H9 (cell line): ENCODE data around the gene KANK4. TPM values are rescaled to one million over a fixed set of nuclear protein-coding genes. Genes with fewer than 3 reads are reported as not detected.

ENCODE experiments used
- DNase-seq: peaks from one replicate; pipeline ENCODE4 v3.0.0-alpha.2; 2017
- H2AFZ ChIP-seq: one replicate; pipeline ENCODE4 v1.6.1; 2013; ENCODE audit warnings: mild to moderate bottlenecking, low read length, control low read depth, moderate library complexity
- H2AK5ac ChIP-seq: 2 replicates; pipeline ENCODE4 v1.6.1; 2013; ENCODE audit warnings: low read length, control low read depth, mixed read lengths; ENCODE audit not compliant: insufficient read length
- H2BK120ac ChIP-seq: one replicate; pipeline ENCODE4 v1.6.1; 2013; ENCODE audit warnings: low read depth, mild to moderate bottlenecking, low read length, control low read depth, inconsistent platforms; ENCODE audit not compliant: poor library complexity, severe bottlenecking
- H2BK12ac ChIP-seq: 2 replicates; pipeline ENCODE4 v1.6.1; 2013; ENCODE audit warnings: low read length, control low read depth, mixed read lengths, low read depth; ENCODE audit not compliant: insufficient read length
- H2BK15ac ChIP-seq: 2 replicates; pipeline ENCODE4 v1.6.1; 2013; ENCODE audit warnings: low read depth, low read length, control low read depth
- H2BK20ac ChIP-seq: one replicate; pipeline ENCODE4 v1.6.1; 2013; ENCODE audit warnings: low read depth, mild to moderate bottlenecking, low read length, control low read depth, inconsistent platforms; ENCODE audit not compliant: poor library complexity, severe bottlenecking
- H2BK5ac ChIP-seq: 2 replicates; pipeline ENCODE4 v1.6.1; 2013; ENCODE audit warnings: low read length, control low read depth, mixed read lengths; ENCODE audit not compliant: insufficient read length
- H3K14ac ChIP-seq: 2 replicates; pipeline ENCODE4 v1.6.1; 2013; ENCODE audit warnings: low read length, control low read depth; ENCODE audit not compliant: insufficient read depth
- H3K18ac ChIP-seq: 2 replicates; pipeline ENCODE4 v1.6.1; 2013; ENCODE audit warnings: low read depth, mild to moderate bottlenecking, mixed read lengths, low read length, control low read depth; ENCODE audit not compliant: insufficient read length
- H3K23ac ChIP-seq: 2 replicates; pipeline ENCODE4 v1.6.1; 2013; ENCODE audit warnings: low read length, control low read depth, mixed read lengths, low read depth; ENCODE audit not compliant: insufficient read length
- H3K23me2 ChIP-seq: 2 replicates; pipeline ENCODE4 v1.6.1; 2013; ENCODE audit warnings: low read depth, mild to moderate bottlenecking, mixed read lengths, low read length, control low read depth; ENCODE audit not compliant: insufficient read length, poor library complexity, severe bottlenecking
- H3K27ac ChIP-seq: 2 replicates; pipeline ENCODE4 v1.5.1; 2013; ENCODE audit warnings: low read length, control low read depth, mixed read lengths, low read depth; ENCODE audit not compliant: insufficient read length
- H3K27me3 ChIP-seq: 2 replicates; pipeline ENCODE4 v1.6.1; 2013; ENCODE audit warnings: low read length, control low read depth, inconsistent platforms; ENCODE audit not compliant: insufficient read depth
- H3K4ac ChIP-seq: 2 replicates; pipeline ENCODE4 v1.6.1; 2013; ENCODE audit warnings: low read depth, mild to moderate bottlenecking, control low read depth, inconsistent platforms, low read length, moderate library complexity
- H3K4me1 ChIP-seq: 2 replicates; pipeline ENCODE4 v1.6.1; 2013; ENCODE audit warnings: low read length, control low read depth, inconsistent platforms; ENCODE audit not compliant: insufficient read depth
- H3K4me2 ChIP-seq: 2 replicates; pipeline ENCODE4 v1.6.1; 2013; ENCODE audit warnings: low read length, control low read depth, mixed read lengths; ENCODE audit not compliant: insufficient read length, insufficient read depth
- H3K56ac ChIP-seq: 2 replicates; pipeline ENCODE4 v1.6.1; 2013; ENCODE audit warnings: low read depth, mild to moderate bottlenecking, mixed read lengths, low read length, control low read depth; ENCODE audit not compliant: insufficient read length
- H3K79me1 ChIP-seq: 2 replicates; pipeline ENCODE4 v1.6.1; 2013; ENCODE audit warnings: low read depth, mild to moderate bottlenecking, moderate library complexity, low read length, control low read depth, inconsistent platforms; ENCODE audit not compliant: insufficient read depth, poor library complexity, severe bottlenecking
- H3K79me2 ChIP-seq: 2 replicates; pipeline ENCODE4 v1.6.1; 2013; ENCODE audit warnings: low read length, control low read depth, inconsistent platforms; ENCODE audit not compliant: insufficient read depth
- H3K9ac ChIP-seq: 2 replicates; pipeline ENCODE4 v1.6.1; 2013; ENCODE audit warnings: low read length, control low read depth, mixed read lengths; ENCODE audit not compliant: insufficient read length; ENCODE audit errors: extremely low read depth
- H3K9me3 ChIP-seq: one replicate; pipeline ENCODE4 v1.6.1; 2013; ENCODE audit warnings: low read depth, low read length, inconsistent platforms; ENCODE audit not compliant: control insufficient read depth
- H3T11ph ChIP-seq: one replicate; pipeline ENCODE4 v1.6.1; 2013; ENCODE audit warnings: mild to moderate bottlenecking, low read length, control low read depth, inconsistent platforms
- H4K20me1 ChIP-seq: one replicate; pipeline ENCODE4 v1.6.1; 2013; ENCODE audit not compliant: control insufficient read depth, insufficient read length, insufficient read depth
- H4K5ac ChIP-seq: 2 replicates; pipeline ENCODE4 v1.6.1; 2013; ENCODE audit warnings: low read depth, mild to moderate bottlenecking, mixed read lengths, low read length, control low read depth; ENCODE audit not compliant: insufficient read length
- H4K8ac ChIP-seq: replicated peaks from 2 replicates; pipeline ENCODE4 v1.6.1; 2013; ENCODE audit warnings: low read length, control low read depth, mixed read lengths, low read depth; ENCODE audit not compliant: insufficient read length
- H4K91ac ChIP-seq: 2 replicates; pipeline ENCODE4 v1.6.1; 2013; ENCODE audit warnings: low read depth, mild to moderate bottlenecking, moderate library complexity, mixed read lengths, low read length, control low read depth; ENCODE audit not compliant: insufficient read length
- H3K27ac Mint-ChIP-seq, 3 experiments: 2 replicates in 2 of 3; 3 replicates in 1 of 3; pipeline ENCODE4 v1.8.0; 2020 to 2021; ENCODE audit warnings: mixed read lengths in 3 of 3, mild to moderate bottlenecking in 1 of 3, moderate library complexity in 1 of 3
- H3K27me3 Mint-ChIP-seq: 2 replicates; pipeline ENCODE4 v1.8.0; 2021; ENCODE audit warnings: low read depth, mild to moderate bottlenecking, moderate library complexity, mixed read lengths
- H3K36me3 Mint-ChIP-seq, 3 experiments: 2 replicates in 2 of 3; 3 replicates in 1 of 3; pipeline ENCODE4 v1.8.0; 2020 to 2021; ENCODE audit warnings: low read depth in 3 of 3, mixed read lengths in 3 of 3; ENCODE audit not compliant: insufficient read depth in 1 of 3
- H3K4me1 Mint-ChIP-seq, 2 experiments: 2 replicates each; pipeline ENCODE4 v1.8.0; 2020; ENCODE audit warnings: mixed read lengths in 2 of 2
- H3K4me3 Mint-ChIP-seq, 2 experiments: 2 replicates in 1 of 2; 3 replicates in 1 of 2; pipeline ENCODE4 v1.8.0; 2020 to 2021; ENCODE audit warnings: mild to moderate bottlenecking in 2 of 2, mixed read lengths in 2 of 2, moderate library complexity in 1 of 2
- H3K9me3 Mint-ChIP-seq, 2 experiments: 2 replicates in 1 of 2; 3 replicates in 1 of 2; pipeline ENCODE4 v1.8.0; 2020; ENCODE audit warnings: mild to moderate bottlenecking in 2 of 2, mixed read lengths in 2 of 2, moderate library complexity in 1 of 2
- CTCF ChIP-seq: fragments of 200-600 bp; sonication (generic); conservative IDR thresholded peaks from 3 replicates; pipeline ENCODE4 v1.8.0; 2021; ENCODE audit warnings: antibody characterized with exemption, mild to moderate bottlenecking
- WGBS: extraction: QIAGEN DNeasy Blood & Tissue Kit; methylation state at CpG from one replicate; pipeline ENCODE4 v1.1.7; 2013; ENCODE audit warnings: missing lambda C conversion rate, low lambda C conversion rate, mixed read lengths; ENCODE audit not compliant: insufficient read length; ENCODE audit errors: extremely low coverage; 5-methylcytosine and 5-hydroxymethylcytosine counted together
- total RNA-seq: library from RNA; stranded (reverse); gene quantifications from 2 replicates; pipeline ENCODE4 v1.2.1, GENCODE V29; 2021

The KANK4 gene
- total RNA-seq, 1 experiment from 2014 or later: 0.15 TPM

- H3K9me3 ChIP-seq: no peaks in the 10 kb centered on the region
- H3K4me2 ChIP-seq: no peak overlapping the region
- H3K4me1 ChIP-seq: no peaks in the 10 kb centered on the region; the same call in 1 of the 2 replicates
- no peak overlapping the region for H3K4me3 Mint-ChIP-seq
- no peak for DNase-seq
- H3K4me1 Mint-ChIP-seq: peaks cover 3 to 23% of the 10 kb centered on the region in 2 experiments; a peak in 3 of 4 replicates
- H2BK15ac ChIP-seq: no peak overlapping the region
- no peak overlapping the region for H4K8ac ChIP-seq
- H3K56ac ChIP-seq: no peak overlapping the region
- H4K91ac ChIP-seq: no peak overlapping the region
- H3K27me3 ChIP-seq: no peaks in the 10 kb centered on the region
- H3K18ac ChIP-seq: no peak overlapping the region
- no peaks in the 10 kb centered on the region for H3K23me2 ChIP-seq
- H3T11ph ChIP-seq: no peak overlapping the region
- no peak overlapping the region for H2AK5ac ChIP-seq
- no peak overlapping the region for H2AFZ ChIP-seq
- H2BK5ac ChIP-seq: no peak overlapping the region
- H3K4ac ChIP-seq: no peak overlapping the region
- H3K9ac ChIP-seq: no peak overlapping the region
- TF ChIP-seq CTCF: no peak
- no peak overlapping the region for H2BK20ac ChIP-seq
- no peak overlapping the region for H4K5ac ChIP-seq
- H3K27me3 Mint-ChIP-seq: no peaks in the 10 kb centered on the region; the same call in 1 of the 2 replicates
- no peak overlapping the region for H3K27ac Mint-ChIP-seq
- H3K79me2 ChIP-seq: peaks cover 8% of the 10 kb centered on the region; the same call in 1 of the 2 replicates
- WGBS: no CpG with 5 or more reads among the region's 5 CpGs
- H2BK12ac ChIP-seq: no peak overlapping the region
- peaks cover 4% of the 10 kb centered on the region for H3K79me1 ChIP-seq
- peaks cover 80 to 95% (median 94%) of the 10 kb centered on the region in 3 experiments for H3K36me3 Mint-ChIP-seq
- H3K27ac ChIP-seq: no peak overlapping the region
- no peak overlapping the region for H2BK120ac ChIP-seq
- peaks cover 2% of the 10 kb centered on the region for H4K20me1 ChIP-seq
- peaks cover 15 to 47% of the 10 kb centered on the region in 2 experiments; a peak in 4 of 5 replicates for H3K9me3 Mint-ChIP-seq
- no peak overlapping the region for H3K23ac ChIP-seq
- H3K14ac ChIP-seq: no peak overlapping the region
Observed at GRCh38 chr1:62208087-62208486, 111.1 kb downstream of the KANK4 start.
